ENCODE results near the gene VIPR1.

Gene VIPR1

DNA sequence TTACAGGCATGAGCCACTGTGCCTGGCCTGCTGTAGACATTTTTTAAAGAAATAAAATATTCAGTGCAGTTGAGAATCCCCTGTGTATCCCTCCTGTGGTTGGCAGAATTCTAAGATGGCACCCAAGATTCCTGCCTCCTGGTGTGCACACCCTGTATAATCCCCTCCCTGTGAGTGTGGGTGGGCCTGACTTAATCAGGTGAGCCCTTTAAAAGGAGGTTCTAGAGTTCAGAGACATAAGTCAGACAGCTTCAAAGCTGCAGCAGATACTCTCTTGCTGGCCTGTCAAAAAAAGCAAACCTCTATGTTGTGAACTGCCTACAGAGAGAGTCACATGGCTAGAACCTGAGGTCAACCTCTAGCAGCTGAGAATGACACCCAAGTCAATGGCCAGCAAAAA lies 7.0 kb upstream of the VIPR1 start:
- DNase-seq = no peak

DNA sequence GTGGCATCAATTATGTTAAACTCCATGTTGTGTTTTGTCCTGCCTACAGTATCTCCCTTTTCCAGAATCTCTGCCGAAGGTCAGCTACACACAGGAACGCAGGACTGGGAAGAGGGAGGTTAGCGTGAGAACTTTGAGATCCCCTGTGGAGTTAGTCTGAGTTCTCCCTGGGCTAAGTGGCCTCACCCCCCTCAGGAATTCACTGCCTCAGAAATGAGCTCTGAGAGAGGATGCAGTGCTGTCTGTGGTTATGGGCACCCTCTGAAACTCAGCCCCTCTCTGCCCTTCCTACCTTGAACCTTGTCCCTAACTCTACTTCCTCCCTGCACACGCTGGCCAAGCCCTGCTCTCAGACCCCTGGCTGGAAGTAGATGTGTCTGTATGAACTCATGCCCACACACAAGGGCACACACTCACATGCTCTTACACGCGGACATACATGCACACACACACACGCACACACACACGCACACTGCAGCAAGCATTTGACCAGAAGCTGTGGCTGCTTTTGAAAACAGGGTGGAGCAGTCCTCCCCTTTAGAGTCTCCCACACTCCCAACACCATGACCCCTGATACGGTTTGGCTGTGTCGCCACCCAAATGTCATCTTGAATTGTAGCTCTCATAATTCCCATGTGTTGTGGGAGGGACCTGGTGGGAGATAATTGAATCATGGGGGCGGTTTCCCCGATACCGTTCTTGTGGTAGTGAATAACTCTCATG lies 5.3 kb upstream of the VIPR1 start:
- DNase-seq = no peak

DNA sequence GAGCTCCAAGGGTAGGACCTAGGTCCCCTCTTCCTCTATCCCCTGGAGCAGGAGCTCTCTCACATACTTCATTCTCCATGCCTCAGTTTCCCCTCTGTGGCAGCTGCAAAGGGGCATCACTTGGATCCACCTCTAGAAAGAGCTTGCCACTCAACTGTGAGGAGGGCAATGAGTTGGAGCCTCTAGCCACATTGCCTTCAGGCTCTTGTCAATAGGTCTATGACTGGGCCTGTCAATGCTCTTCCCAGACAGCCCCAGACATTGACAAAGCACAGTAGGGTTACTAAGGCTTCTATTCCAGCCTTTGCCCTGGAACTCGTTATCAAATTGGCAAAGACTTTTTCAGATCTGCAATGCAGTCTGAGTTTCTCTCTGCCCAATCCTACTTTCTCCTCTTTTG lies 4.4 kb upstream of the VIPR1 start:
- no peak for DNase-seq

DNA sequence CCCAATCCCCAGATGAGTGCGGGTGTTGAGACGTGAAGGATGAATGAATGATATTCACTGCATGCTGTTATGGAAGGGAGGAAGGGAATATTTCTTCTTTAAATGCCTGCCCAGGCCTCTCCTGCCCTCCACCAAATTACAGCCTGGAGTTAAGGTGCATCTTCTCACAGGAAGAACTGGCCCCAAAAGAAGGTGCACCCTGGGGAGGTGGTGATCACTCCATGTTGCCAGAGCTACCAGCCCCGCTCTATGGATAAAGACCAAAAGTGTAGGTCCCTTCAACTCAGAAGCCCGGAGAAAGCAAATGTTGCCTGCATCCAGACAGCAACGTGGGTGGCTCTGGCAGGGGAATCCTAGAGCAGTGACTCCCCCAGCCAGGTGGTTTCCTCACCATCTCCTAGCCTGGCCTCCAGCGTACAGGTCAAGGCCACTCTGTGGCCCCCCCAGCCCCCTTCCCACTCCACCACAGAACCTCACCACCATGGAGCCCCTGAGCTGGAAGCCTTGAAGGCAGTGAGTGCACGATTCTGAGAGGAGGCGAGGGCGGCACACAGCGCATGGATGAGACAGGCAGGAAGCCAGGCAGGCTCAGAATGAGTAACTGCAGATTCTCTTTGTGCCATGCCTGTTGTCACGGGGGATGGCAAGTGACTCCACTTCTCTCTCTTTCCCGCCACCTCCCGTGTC lies 3.5 kb upstream of the VIPR1 start:
- DNase-seq = no peak

DNA sequence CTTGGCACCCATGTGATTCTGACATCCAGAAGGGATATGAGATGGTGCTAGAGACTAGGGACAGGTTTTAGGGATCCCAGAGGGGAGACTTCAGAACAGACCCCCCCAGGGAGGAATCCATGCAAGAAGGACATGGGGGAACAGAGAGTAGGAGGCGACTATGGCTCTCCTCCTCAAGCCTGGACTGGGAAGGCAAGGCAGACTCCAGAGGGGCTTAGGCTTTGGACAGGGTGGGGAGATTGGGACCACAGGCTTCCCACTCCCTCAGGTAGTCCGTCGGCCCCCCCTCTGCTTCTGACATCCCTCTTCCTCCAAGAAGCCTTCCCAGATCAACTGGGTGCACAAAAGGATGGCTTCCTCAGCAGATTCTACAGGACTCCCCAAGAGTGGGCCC lies 3.0 kb upstream of the VIPR1 start:
- no peak for DNase-seq

DNA sequence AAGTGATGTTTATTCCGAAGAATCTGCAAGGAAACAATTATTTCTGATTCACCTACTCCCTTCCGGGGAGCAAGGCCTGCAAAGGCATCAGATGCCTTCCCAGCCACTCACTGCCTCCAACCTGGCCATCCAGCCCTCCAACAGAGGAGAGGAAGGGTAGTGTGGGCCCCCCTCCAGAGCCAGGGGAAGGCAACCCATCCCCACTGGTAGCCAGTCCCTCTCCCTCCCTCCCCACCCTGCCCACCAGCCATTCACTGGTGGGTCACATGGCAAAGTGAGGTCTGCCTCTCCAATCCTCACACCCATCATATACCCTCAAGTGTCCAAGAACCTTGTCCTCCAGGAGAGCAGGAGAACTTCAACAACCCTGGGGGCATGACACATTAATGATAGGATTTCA lies 2.4 kb upstream of the VIPR1 start:
- DNase-seq = no peak

DNA sequence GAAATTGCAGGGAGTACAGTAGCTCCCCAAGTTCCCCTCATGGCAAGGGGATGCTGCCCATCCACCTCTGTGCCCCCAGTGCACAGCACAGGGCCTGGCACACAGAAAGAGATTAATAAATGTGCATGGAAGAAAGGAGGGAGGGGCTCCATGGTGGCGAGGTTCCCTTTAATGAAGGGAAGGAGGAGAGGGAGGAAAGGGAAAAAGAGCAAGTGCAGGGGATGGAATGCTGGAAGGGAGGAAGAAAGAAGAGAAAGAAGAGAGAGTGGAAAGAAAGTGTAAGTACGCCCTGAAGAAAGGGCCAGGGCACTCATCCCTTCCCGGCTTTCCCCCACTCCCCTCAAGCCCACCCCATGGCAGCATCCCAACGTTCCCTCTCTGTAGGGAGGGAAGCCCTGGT lies 1.5 kb upstream of the VIPR1 start:
- DNase-seq = no peak

DNA sequence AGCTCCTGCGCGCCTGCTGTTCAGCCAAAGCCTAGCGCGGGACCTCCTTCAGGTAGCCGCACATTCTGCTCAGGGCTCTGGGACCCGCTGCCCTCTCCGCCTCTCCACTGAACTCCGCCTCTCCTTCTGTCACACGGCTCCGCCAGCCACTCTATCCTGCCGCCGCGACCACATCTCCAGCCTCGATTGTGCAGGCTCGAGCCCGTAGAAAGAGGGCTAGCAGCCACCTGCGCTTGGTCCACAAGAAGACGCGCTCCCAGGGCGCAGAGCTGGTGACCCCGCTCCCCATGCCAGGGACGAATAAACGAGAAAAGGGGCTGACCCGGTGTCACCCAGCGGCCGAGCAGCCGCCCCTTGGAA lies 1.1 kb upstream of the VIPR1 start:
- no peak for DNase-seq

DNA sequence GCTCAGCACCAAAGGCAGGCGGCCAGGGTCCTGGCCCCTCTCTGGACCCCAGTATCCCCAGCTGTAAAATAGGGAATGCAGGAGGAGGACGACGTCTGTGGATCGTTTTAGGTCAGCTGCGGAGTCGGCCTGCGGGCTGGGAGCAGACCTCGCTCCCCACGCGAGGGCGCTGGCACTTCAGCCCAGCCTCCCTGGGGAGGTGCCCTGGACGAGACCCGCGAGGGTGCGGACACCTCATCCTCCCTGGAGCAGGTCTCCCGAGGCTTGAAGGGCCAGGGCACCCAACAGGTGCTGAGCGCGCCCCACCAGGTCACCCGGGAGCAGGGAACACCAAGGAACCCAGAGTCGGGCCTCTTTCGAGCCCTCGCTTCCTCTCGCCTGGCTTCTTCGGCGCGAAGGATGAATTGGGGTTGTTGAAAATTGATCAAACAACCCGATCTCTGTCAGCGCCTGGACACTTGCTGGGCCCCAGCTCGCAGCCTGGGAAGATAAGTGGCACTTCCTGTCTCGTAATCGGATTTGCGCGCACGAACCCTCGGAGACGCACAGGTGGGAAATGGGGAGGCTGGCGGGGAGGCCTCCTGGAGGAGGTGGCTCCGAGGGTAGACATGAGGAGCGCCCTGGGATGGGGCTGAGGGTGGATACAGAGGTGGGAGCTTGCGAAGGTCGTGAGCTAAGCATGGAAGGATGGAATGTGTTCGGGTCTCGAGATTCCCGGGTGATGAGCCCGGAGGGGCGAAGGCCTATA lies 588 bp upstream of the VIPR1 start:
- peak; percentile 36 to 59 for DNase-seq

DNA sequence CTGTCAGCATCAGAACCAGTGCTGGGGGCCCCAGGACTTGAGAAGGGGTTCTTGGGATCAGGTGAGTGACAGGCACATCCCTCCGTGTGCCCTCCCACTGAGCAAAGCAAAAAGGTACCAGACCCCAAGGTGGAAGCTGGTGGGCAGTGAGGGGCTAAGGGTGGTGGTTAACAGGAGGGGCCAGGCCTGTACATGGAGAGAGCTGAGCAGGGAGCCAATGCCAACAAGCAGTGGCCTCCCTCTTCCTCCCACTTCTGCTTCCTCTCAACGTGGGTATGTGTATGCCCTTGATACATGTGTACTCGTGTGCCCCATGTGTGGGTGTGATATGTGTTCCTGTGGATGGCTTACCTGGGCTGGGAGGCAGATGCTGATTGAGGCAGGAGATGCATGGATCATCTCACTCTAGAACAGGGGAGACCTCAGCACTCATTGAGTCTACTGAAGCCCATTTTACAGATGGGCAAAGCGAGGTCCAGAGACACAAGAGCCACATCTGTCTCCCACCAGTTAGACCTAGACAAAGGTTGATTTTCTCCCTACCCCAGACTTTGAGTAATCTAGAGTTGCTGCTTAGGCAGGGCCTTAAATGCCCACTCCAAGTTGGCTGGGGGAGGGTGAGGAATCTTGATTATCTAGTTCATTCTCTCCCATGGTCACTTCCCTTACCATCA lies 945 bp downstream of the VIPR1 start:
- no peak for DNase-seq

DNA sequence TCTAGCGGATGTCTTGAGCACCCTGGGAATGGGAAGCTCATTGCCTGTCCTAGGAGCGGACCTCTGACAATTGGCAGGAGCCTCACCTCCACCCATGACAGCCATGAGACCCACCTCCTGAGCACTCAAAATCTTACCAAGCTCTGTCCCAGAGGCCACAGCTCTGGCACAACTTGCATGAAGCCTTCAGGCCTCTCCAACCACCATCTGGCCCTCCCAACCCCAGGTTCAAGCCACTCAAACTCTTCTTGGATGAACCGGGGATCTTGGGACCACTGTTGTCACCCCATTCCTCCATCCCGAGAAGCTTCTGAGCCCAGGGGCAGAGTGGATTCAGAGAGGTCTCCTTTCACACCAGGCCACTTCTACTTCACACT lies 1.5 kb downstream of the VIPR1 start:
- no peak for DNase-seq

DNA sequence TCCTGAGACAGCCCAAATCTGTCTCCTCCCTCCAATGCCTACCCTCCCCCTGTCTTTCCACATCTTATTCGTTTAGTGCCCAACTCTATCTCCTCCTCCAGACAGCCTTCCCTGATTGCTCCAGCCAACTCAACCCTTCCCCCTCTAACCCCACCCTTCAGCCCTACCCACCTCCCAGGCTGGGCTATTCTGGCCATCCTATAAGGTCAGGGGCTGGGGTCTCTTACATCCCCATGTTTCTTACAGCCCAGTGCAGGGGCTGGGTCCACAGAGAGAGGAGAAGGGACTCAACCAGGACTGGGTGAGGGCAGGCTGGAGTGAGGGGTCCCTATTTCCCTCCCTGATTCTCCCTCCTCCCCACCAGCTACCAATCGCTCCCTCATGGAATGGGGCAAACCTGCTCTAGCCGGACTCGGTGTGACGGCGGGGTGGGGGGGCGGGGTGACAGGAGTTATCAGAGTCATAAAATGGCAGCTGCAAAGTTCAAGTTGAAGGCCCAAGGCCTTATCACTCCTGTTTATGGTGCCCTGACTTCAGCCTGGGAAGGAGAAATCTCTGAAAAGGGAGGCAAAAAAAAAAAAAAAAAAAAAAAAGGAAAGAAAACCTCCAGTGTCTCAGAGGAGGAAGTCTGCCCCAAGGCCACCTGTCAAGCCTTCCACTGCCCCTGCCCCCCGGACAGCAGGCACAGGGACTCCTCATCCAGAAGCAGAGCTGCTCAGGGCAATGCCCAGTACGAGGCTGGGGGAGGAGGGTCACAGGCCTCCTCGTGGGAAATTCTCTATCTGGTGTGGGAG lies 2.1 kb downstream of the VIPR1 start:
- no peak for DNase-seq

DNA sequence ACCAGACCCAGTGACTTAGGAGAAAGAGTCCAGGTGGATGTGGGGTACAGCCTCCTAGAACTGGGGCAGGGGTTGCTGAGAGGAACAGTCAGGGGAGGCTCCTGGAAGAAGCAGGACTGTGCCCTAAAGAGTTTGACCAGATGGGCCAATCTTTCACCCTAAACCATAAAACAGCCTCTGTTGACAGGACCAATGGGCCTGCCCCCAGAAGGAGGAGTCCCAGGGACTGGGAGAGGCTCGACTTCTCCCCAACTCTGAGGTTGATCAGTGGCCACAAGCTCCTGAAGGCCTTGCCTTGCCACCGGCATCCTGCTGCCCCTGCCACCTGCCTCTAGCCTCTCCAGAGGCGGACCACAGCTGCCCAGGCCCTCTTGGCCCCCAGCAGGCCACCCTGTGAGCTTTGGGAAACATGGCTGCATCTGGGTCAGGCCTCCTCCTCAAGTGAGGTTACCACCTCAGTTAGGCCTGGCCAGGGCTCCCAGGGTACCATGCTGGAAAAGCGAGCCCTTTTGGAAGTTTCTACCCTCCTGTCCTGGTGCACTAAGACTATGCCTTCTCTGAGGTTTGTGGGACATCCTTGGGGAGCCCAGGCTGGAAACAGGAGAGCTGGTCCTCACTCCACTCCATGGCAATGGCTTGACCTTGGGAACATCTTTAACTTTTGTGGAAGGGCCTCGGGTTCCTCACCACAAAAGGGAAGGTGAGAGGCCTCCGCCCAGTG lies 2.8 kb downstream of the VIPR1 start:
- no peak for DNase-seq

DNA sequence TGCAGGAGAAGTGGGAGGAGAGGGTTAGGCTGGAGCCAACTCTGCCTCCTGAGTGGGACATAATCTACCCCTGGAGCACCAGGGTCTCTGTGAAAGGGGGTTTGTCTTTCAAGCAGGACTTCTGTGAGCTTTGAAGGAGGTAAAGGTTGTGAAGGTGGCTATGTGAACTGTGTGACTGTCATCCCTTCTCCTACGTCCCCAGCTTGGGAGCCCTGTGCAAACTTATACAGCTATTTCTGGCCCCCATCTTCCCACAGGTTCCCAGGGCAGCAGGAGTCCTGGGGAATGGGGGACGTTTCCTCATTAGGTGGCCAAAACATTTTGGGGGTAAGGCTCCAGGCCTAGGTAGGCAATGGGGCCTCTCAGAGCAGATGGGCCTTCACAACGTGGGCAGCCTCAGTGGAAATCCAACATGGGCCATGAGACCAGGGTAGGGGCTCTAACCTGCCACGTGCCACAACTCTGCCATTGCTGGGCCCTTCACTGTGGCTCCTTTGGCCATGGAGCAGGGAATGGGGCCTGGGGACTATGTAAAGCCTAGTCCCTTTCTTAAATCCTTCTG lies 3.5 kb downstream of the VIPR1 start:
- no peak for DNase-seq

DNA sequence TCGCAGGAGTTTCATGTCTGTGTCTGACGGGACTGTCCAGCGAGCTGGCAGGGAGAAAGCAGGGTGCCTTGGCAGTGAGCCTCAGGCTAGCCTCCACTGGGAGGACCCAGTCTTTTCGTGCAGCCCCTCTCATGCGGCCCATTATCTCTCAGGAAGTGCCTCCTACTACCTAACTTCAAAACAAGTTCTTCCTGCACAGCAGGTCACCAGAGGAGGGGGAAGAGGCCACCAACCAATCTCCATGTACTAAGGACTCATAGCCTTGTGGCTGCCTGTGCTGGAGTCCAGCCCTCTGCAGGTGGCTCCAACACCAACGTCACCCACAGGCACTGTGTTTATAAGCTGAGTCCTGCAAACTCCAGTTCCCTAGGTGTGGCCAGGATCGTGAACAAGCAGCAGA lies 4.8 kb downstream of the VIPR1 start:
- no peak for DNase-seq

DNA sequence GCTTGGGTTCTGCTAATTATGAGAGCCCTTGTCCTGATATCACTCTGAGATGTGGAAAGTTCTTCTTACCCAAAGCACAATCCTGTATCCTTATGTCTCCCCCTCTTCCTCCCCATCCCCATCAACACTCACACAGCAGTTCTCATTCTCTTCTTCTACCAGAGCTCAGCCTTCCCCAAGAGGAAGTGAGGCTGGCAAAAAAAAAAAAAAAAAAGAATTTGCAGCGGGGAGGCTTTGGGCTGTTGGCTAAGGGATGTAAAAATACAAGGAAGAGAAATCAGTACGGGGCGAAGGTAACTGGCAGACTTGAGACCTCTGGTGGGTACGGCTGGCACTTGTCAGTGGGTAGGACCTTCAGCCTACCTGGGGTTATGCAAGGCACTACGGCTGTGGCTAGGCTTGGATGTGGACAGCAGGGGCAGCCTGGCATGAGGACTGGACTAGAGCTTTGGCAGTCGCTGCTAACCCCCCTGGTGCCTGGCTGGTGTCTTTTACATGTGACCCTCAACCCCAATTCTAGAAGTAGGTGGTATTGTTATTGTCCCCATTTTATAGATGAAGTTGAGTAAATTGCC lies 5.4 kb downstream of the VIPR1 start:
- DNase-seq = peak; percentile 24 to 51

DNA sequence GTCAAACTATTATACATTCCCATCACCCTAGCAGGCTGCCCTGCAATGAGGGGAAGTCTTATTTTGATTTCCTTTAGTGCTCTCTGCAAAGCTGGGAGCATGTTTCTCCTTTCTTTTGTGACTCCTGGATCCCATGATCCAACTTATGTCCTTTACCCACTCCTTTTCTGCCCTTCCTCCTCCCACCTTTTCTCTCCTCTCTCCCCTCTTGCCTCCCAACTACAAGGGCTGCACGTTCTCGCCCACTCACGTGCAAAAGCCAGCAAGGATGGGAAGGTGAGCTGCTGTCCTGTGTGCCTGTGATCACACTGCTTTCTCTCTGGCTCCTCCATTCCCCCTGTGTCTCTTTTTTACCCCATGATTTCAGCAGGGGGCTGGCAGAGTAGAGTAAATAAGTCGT lies 6.1 kb downstream of the VIPR1 start:
- DNase-seq = no peak

DNA sequence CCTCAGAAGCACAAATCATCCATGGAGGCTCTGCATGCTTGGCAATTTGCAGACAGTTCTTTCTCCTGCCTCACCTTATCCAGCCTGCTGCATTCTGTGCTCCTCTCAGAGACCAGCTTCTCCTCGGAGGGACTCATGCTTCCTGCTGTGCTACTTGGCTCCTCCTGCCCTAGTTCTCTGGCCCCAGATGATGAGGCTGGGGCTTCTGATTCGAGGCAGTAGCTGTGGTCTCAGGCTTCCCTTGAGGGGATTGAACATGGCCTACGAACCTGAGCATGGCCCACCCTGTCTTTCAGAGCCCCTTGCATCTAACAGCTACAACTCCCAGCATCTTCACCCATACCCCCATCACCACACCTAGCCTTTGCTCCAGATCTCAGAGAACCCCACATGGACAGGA lies 6.7 kb downstream of the VIPR1 start:
- DNase-seq = no peak

DNA sequence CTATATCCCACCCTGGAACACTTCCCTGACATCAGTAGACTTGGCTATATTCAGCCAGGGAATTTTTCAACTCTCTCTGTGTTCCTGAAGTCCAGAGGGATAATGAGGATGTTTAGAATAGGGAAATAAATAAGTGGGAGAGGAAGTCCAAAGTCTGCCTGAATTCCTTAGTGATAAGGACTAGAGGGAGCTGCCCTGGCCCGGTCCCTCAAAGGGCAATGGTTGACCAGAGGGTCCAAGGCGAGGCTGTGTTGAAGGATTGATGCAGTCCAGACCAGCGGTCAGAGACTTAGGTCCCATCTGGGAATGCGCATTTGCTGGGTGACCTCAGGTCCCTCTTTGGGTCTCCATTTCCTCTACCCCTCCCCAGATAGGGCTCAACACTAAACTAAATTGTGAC lies 7.9 kb downstream of the VIPR1 start:
- DNase-seq = no peak

DNA sequence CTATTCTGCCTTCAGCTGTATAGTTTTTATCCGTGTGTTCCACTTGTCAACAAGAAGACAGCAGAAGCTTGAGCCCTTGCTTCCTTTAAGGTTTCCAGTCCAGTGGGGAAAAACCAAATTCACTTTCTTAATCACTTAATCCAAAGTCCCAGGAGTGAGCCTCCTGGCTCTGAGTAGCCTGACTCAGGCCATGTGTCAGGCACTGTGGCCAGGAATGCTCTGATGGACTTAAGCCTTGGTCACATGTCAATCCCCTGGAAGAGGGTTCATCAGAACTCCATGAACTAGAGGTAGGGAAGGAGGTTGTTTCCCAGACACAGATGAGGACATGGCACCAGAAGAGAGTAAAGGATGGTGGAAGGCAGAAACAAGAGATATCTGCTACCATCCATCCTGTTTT lies 8.8 kb downstream of the VIPR1 start:
- DNase-seq = no peak

DNA sequence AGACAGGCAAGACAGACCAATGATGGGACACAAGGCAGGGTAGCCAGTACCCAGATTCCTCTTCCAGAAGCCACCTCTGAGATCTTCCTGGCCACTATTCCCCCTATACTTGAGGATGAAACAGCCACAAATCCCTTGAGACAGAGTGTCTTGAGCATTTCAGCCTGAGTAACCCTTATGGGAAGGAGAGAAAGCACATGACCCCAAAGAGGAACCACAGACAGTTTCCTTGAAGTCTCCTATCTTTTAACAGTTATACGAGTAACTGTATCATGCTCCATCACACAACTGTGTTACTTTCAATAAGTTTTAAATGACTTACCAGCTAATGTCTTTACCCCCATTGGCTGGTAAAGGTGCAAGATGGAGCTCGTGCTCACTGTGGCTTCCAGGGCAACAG lies 9.3 kb downstream of the VIPR1 start:
- peak; percentile 46 to 53 for DNase-seq

All from inflammatory macrophage (primary cell).